IPS DF 6.9 (cell line): ENCODE measurements around the gene SPATS2L.

ENCODE experiments used
- DNase-seq: peaks from one replicate; pipeline ENCODE4 v3.0.0-alpha.2; 2013; ENCODE audit warnings: low read depth, low spot score
- H3K27ac ChIP-seq: one replicate; pipeline ENCODE4 v1.5.1; 2013; ENCODE audit warnings: low read length, control low read depth
- H3K27me3 ChIP-seq: 2 replicates; pipeline ENCODE4 v1.6.1; 2013; ENCODE audit warnings: mild to moderate bottlenecking, low read length; ENCODE audit not compliant: control insufficient read depth, insufficient read depth
- H3K36me3 ChIP-seq: 2 replicates; pipeline ENCODE4 v1.6.1; 2013; ENCODE audit warnings: low read length; ENCODE audit not compliant: control insufficient read depth, insufficient read depth
- H3K4me1 ChIP-seq: 2 replicates; pipeline ENCODE4 v1.6.1; 2013; ENCODE audit warnings: low read length; ENCODE audit not compliant: control insufficient read depth, insufficient read depth
- H3K4me3 ChIP-seq: 2 replicates; pipeline ENCODE4 v1.5.1; 2013; ENCODE audit warnings: mild to moderate bottlenecking, low read length
- H3K9me3 ChIP-seq: 2 replicates; pipeline ENCODE4 v1.6.1; 2013; ENCODE audit warnings: low read length, inconsistent platforms; ENCODE audit not compliant: control insufficient read depth, insufficient read depth
- WGBS: extraction: QIAGEN DNeasy Blood & Tissue Kit; methylation state at CpG from one replicate; pipeline ENCODE4 v1.1.7; 2013; ENCODE audit warnings: mixed read lengths, missing lambda C conversion rate; ENCODE audit not compliant: insufficient read length, insufficient coverage; 5-methylcytosine and 5-hydroxymethylcytosine counted together

SPATS2L gene

DNA sequence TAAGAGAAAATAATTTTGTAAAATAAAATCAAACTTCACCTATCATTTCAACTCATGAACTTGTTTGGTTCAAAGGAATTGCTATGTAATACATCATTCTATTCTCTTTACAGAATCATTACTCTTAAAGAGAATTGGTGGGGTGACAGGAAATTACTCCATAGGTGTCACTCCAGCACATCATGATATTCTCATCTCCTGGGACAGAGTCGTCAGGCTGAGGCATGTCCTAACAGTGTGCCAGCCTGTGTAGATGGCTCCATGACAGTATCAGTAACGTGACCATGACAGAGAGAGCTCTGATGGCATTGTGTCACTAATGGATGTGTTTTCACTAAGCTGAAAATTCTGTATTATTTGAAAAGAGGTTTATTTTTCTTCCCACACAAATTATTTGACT lies 13.9 kb downstream of the SPATS2L start:
- Histone ChIP-seq H3K27me3 (no peaks in the 10 kb centered on the region), H3K9me3 (no peaks in the 10 kb centered on the region), H3K4me3 (no peak overlapping the region), H3K36me3 (no peaks in the 10 kb centered on the region), H3K27ac (no peak overlapping the region), H3K4me1 (peaks cover 11% of the 10 kb centered on the region; the same call in 1 of the 2 replicates)
- DNase-seq: no peak
- WGBS: no CpG with 5 or more reads among the region's 2 CpGs

DNA sequence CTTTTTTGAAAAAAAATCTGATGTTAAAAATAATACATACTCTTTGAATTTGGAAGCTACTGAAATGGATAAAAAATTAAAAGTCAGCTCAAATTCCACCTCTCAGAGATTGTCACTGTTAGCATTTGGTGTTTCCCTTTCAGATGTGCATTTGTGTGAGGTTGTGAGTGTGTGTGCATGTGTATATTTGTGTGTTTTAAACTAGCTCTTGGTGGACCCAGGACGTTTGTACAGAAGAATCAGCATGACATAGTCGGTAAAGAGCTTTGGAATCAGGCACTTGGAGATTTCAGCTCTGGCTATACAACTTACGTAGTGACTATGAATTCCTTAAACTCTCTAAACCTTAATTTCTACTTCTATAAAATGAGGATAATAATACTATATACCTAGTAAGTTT lies 14.5 kb downstream of the SPATS2L start:
- H3K36me3 ChIP-seq: no peaks in the 10 kb centered on the region
- DNase-seq: no peak
- H3K27ac ChIP-seq: no peak overlapping the region
- H3K27me3 ChIP-seq: no peaks in the 10 kb centered on the region
- H3K4me3 ChIP-seq: no peak overlapping the region
- WGBS: no CpG with 5 or more reads among the region's 3 CpGs
- H3K9me3 ChIP-seq: no peaks in the 10 kb centered on the region
- H3K4me1 ChIP-seq: peaks cover 10% of the 10 kb centered on the region; the same call in 1 of the 2 replicates

DNA sequence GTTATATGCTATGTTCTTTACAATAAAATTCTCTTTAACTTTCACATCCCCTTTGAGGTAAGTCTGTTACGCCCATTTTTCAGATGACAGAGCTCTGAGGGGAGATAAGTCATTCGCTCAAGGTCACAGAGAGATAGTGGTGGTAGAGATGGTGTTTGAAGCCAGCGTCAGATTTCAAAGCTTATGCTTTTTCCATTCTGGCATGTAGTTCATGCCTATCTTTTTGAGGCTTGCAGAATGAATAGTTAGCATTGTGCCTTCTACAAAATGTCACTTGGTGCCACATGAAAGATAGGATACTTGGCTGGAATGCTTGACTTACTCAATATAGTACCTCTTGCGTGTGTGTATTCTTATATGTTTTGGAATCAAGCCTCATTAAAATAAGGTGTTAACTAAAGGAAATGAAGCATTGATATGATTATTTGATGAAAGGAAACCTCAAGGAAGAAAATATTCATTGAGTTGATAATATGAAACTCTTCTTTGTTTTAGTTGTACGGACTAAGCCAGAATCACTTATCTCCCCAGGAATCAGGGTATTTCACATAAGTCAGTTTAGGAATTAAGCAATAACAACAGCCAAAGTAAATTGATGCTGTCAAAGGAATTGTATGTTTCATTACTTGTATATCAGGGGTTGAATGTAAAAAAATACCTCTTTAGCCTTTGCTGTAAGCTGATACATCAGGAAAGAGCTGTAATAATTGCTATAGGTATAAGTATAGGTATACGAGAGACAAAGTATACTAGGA lies 15.5 kb downstream of the SPATS2L start:
- Histone ChIP-seq H3K4me1 (peaks cover 10% of the 10 kb centered on the region; the same call in 1 of the 2 replicates), H3K9me3 (no peaks in the 10 kb centered on the region), H3K36me3 (no peaks in the 10 kb centered on the region), H3K4me3 (no peak overlapping the region), H3K27ac (no peak overlapping the region), H3K27me3 (no peaks in the 10 kb centered on the region)
- no peak for DNase-seq
- no CpG with 5 or more reads among the region's 6 CpGs for WGBS

DNA sequence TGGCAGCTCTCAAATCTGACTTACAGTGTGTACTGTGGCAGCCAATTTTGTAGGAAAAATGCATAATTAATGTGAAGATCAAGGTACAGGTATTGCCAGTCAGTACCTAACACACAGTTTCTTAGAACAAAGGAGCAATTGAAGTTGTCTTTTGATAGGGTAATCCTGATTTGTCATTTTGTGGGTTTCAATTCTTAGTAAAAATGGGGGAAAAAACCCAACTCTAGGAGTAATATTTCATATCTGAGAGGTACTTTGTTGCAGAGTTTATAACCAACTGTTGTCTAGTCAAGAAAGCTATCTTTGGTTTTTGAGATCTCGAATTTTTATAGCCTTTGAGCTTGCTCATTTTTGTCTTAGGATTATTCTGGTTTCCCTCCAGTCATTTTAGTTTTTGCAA lies 16.1 kb downstream of the SPATS2L start:
- no peak overlapping the region for H3K4me3 ChIP-seq
- no peaks in the 10 kb centered on the region for H3K9me3 ChIP-seq
- H3K4me1 ChIP-seq: peaks cover 10% of the 10 kb centered on the region; the same call in 1 of the 2 replicates
- DNase-seq: no peak
- H3K27me3 ChIP-seq: no peaks in the 10 kb centered on the region
- no CpG with 5 or more reads among the region's 1 CpG for WGBS
- H3K27ac ChIP-seq: no peak overlapping the region
- no peaks in the 10 kb centered on the region for H3K36me3 ChIP-seq

DNA sequence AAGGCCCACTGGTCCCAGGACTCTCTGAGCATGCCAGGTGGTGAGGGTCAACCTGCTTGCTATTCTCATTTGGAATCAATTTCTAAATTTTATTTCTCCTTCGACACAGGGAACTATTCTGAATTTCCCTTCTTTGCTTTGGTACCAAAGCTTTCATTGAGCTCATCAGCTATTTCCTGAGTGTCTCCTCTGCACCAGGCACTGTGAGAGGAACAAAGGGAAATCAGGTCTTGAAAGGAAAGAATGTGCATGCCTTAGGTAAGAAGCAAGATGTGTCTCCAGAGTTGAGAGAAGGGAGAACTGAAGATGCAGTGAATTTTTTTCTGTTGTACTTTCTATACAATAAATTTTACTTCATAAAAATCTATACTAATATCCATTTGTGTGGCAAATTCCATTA lies 17.9 kb downstream of the SPATS2L start:
- WGBS: no CpG with 5 or more reads among the region's 1 CpG
- H3K9me3 ChIP-seq: no peaks in the 10 kb centered on the region
- no peak for DNase-seq
- H3K27ac ChIP-seq: no peak overlapping the region
- H3K27me3 ChIP-seq: no peaks in the 10 kb centered on the region
- peaks cover 3% of the 10 kb centered on the region; the same call in 1 of the 2 replicates for H3K4me1 ChIP-seq
- H3K4me3 ChIP-seq: no peak overlapping the region
- no peaks in the 10 kb centered on the region for H3K36me3 ChIP-seq

DNA sequence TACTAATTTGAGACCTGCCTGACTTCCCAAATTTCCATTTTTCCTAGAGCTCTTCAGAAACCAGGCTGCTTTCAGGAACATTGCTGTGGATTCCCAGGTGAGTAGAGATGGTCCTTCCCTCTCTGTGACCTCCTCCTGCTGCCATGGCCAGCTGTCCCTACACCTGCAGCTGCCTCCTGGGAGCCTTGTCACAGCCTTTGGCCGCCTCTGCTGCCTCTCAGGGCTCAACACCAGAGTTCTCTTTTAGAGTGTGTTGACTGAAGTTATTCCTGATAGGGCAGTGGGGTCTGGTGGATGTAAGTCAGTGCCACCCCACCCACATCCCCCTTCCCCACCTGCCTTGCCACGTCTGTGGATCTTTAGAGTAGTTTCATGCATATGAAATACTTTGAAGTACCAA lies 22.9 kb downstream of the SPATS2L start:
- peaks cover 2% of the 10 kb centered on the region; the same call in 1 of the 2 replicates for H3K36me3 ChIP-seq
- H3K9me3 ChIP-seq: no peaks in the 10 kb centered on the region
- peaks cover 2% of the 10 kb centered on the region; the same call in 1 of the 2 replicates for H3K4me1 ChIP-seq
- H3K27ac ChIP-seq: no peak overlapping the region
- WGBS: no CpG with 5 or more reads among the region's 2 CpGs
- no peak overlapping the region for H3K4me3 ChIP-seq
- H3K27me3 ChIP-seq: no peaks in the 10 kb centered on the region
- no peak for DNase-seq

DNA sequence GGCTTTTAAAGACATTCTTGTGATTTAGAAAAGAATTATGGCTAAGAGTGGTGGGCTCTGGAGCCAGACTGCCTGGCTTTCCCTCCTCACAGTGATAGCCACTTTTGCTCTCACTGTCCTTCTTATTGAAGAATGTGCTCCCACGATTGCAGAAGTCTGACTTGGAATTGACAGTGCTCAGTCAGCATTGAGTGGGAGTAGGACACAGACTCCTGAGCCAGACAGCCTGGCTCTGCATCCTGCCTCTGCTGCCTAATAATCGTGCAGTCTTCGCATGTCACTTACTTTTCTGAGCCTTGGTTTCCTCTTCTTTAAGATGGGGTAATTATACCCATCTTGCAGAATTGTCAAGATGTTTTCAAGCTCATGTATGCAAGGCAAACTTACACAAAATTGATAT lies 23.3 kb downstream of the SPATS2L start:
- H3K27me3 ChIP-seq: no peaks in the 10 kb centered on the region
- no peaks in the 10 kb centered on the region for H3K9me3 ChIP-seq
- no peak for DNase-seq
- H3K27ac ChIP-seq: no peak overlapping the region
- no peak overlapping the region for H3K4me3 ChIP-seq
- 0 out of 2 replicates have a peak, but pooled peaks cover 2% of the 10 kb centered on the region for H3K4me1 ChIP-seq
- H3K36me3 ChIP-seq: peaks cover 2% of the 10 kb centered on the region; the same call in 1 of the 2 replicates
- no CpG with 5 or more reads among the region's 3 CpGs for WGBS

DNA sequence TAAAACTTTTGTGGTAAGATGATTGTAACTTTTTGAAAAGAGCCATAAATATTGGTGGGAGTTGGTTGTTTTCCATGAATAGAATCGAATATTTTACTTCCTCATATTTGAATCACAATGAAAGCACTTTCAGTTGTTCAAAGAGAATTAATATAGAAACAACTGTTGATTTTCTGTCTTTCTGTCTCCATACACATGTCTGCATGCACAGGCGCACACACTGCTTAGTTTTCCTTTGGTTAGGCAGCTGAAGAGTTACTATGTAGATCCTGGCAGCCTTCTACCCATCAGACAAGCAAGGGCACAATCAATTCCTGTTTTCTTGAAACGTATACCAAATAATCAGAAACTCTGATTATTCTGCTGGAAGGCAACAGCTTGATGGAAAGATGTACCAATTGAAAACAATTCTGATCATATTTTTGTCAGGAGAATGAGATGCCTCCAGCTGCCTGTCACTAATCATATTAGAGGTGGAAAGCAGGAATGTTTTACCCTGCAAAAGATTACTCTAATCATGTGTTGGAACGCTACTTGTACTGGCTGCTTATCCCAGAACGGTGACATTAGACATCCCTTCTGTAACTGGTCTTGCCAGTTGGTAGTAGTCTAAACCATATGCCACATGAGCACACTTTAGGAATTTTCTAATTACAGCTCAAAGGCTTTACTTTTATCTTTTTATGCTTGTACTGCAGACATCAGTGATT lies 24.0 kb downstream of the SPATS2L start:
- H3K4me3 ChIP-seq: no peak overlapping the region
- WGBS: no CpG with 5 or more reads among the region's 5 CpGs

DNA sequence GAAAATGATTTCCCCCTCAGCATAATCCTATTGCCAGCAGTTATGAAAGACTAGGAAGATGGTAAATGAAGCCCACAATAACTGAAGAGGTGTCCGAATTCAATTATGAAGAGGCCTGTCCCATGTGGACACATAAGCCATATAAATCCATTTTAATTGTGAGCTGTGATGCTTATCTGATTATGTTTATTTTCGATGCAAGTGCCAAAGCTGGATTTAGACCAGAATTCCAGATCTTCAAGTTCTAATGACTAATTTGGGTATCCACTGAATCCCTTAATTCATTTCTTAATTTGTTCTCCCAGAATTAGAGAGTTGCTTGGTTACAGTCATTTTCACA lies 24.5 kb downstream of the SPATS2L start:
- Histone ChIP-seq H3K4me1 (0 out of 2 replicates have a peak, but pooled peaks cover 2% of the 10 kb centered on the region), H3K36me3 (peaks cover 2% of the 10 kb centered on the region; the same call in 1 of the 2 replicates), H3K27ac (no peak overlapping the region), H3K27me3 (no peaks in the 10 kb centered on the region), H3K9me3 (no peaks in the 10 kb centered on the region), H3K4me3 (no peak overlapping the region)
- no peak for DNase-seq
- WGBS: no CpG with 5 or more reads among the region's 2 CpGs

More for the DNA sequence above, 24.0 kb downstream of the SPATS2L start:
- no peaks in the 10 kb centered on the region for H3K27me3 ChIP-seq
- H3K9me3 ChIP-seq: no peaks in the 10 kb centered on the region
- no peak overlapping the region for H3K27ac ChIP-seq
- no peak for DNase-seq
- peaks cover 2% of the 10 kb centered on the region; the same call in 1 of the 2 replicates for H3K36me3 ChIP-seq
- H3K4me1 ChIP-seq: 0 out of 2 replicates have a peak, but pooled peaks cover 2% of the 10 kb centered on the region

DNA sequence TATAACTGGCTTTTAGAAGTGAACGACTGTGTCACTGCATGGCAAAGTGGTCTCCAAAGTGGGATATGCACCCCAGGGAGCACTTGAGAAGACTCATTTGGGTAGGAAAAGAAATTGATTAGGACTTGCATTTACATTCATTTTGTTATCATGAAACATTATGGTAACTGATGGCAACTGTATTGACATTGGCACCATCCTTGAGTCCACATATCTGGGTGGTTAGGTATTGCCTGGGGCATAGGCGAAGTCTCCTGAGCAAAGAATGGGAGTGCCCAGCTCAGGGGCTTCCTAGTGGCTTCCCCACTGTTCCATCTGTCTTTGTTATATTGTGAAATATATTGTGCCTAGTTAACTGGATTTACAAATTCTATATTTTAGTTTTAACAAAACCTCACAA lies 29.2 kb downstream of the SPATS2L start:
- no peak for DNase-seq
- no peaks in the 10 kb centered on the region for H3K9me3 ChIP-seq

More for the DNA sequence above, 29.2 kb downstream of the SPATS2L start:
- Histone ChIP-seq H3K4me1 (no peaks in the 10 kb centered on the region), H3K27me3 (no peaks in the 10 kb centered on the region), H3K4me3 (no peak overlapping the region), H3K36me3 (no peaks in the 10 kb centered on the region; the same call in 1 of the 2 replicates), H3K27ac (no peak overlapping the region)
- WGBS: no CpG with 5 or more reads among the region's 2 CpGs
